Measurements from ENCODE around the gene OTOP2. TPM values are rescaled to one million over a fixed set of nuclear protein-coding genes. Genes with fewer than 3 reads are reported as not detected.
"Not testable (repeated sequence)": the region's sequence is repeated elsewhere in the genome, so short reads cannot be mapped to it uniquely, and the experiment has no call there.

OTOP2 gene
- total RNA-seq, 1 experiment from 2014 or later: not detected

DNA sequence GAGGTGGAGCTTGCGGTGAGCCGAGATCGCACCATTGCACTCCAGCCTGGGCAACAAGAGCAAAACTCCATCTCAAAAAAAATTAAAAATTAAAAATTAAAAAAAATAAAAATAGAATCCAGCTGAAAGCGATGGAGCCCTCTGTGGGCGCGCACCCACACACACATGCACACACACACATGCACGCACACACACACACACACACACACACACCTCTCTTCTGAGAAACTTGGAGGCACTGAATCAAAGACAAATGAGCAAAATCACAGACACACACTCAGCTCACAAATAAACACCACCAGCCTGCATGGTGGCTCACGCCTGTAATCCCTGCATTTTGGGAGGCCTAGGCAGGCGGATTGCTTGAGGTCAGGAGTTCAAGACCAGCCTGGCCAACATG lies 21.0 kb upstream of the OTOP2 start:
- no peak for DNase-seq (ENCODE audit: low spot score)
- POLR2A ChIA-PET (ENCODE audit: low non-redundant PET): no interaction called here
- no peak overlapping the region for H3K4me3 ChIP-seq (ENCODE audit: low read depth, low read length, poor library complexity, severe bottlenecking)
- CTCF ChIA-PET: no interaction called here
- no peaks in the 10 kb centered on the region for H3K4me1 ChIP-seq (ENCODE audit: insufficient read depth, low read length, poor library complexity, severe bottlenecking)
- H3K9me3 ChIP-seq (ENCODE audit: low read depth, low read length, poor library complexity, severe bottlenecking): no peaks in the 10 kb centered on the region
- BruUV-seq (replicated peaks): no TSS peak
- peaks cover 22% of the 10 kb centered on the region for H3K27me3 ChIP-seq (replicated peaks; ENCODE audit: insufficient read depth, low read depth, low read length, poor library complexity)
- no peaks in the 10 kb centered on the region for H3K36me3 ChIP-seq (ENCODE audit: insufficient read depth, low read length, poor library complexity, severe bottlenecking)
- TF ChIP-seq, protein P1, sequence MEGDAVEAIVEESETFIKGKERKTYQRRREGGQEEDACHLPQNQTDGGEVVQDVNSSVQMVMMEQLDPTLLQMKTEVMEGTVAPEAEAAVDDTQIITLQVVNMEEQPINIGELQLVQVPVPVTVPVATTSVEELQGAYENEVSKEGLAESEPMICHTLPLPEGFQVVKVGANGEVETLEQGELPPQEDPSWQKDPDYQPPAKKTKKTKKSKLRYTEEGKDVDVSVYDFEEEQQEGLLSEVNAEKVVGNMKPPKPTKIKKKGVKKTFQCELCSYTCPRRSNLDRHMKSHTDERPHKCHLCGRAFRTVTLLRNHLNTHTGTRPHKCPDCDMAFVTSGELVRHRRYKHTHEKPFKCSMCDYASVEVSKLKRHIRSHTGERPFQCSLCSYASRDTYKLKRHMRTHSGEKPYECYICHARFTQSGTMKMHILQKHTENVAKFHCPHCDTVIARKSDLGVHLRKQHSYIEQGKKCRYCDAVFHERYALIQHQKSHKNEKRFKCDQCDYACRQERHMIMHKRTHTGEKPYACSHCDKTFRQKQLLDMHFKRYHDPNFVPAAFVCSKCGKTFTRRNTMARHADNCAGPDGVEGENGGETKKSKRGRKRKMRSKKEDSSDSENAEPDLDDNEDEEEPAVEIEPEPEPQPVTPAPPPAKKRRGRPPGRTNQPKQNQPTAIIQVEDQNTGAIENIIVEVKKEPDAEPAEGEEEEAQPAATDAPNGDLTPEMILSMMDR (conservative IDR thresholded peaks at IDR 0.05; ENCODE audit: low read depth, low read length): no peak
- TF ChIP-seq EZH2 (IDR thresholded peaks at IDR 0.05; ENCODE audit: borderline replicate concordance, low read depth, low read length, poor library complexity, severe bottlenecking): no peak
- H3K27ac ChIP-seq (ENCODE audit: low read depth, low read length, poor library complexity, severe bottlenecking): no peak overlapping the region
- intact Hi-C loops (cut with micrococcal nuclease; ENCODE audit: unreplicated experiment): no loop called here

DNA sequence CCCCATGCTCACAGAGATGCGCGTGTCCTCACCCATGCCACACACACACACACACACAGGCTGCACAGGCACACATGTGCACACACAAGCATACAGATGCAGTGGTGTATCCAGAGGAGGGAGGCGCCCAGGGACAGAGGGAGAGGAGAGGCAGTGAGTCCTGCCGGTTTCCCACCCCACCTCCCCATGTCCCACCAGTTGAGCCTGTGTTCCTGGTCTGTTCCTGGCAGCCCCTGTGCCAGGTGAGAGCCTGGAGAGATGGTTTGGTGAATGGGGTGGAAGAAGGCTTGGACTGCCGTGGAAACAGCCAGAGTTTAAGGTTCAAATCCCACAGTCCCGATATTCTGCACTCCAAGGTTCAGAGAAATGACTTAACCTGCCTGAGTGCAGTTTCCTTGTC lies 20.4 kb upstream of the OTOP2 start:
- POLR2A ChIA-PET (ENCODE audit: low non-redundant PET): no interaction called here
- Histone ChIP-seq H3K4me3 (ENCODE audit: low read depth, low read length, poor library complexity, severe bottlenecking) (no peak overlapping the region), H3K36me3 (ENCODE audit: insufficient read depth, low read length, poor library complexity, severe bottlenecking) (no peaks in the 10 kb centered on the region), H3K9me3 (ENCODE audit: low read depth, low read length, poor library complexity, severe bottlenecking) (no peaks in the 10 kb centered on the region), H3K27me3 (replicated peaks; ENCODE audit: insufficient read depth, low read depth, low read length, poor library complexity) (peaks cover 20% of the 10 kb centered on the region), H3K27ac (ENCODE audit: low read depth, low read length, poor library complexity, severe bottlenecking) (no peak overlapping the region), H3K4me1 (ENCODE audit: insufficient read depth, low read length, poor library complexity, severe bottlenecking) (no peaks in the 10 kb centered on the region)
- BruUV-seq (replicated peaks): no TSS peak
- no peak for DNase-seq (ENCODE audit: low spot score)
- CTCF ChIA-PET: no interaction called here
- intact Hi-C loops (cut with micrococcal nuclease; ENCODE audit: unreplicated experiment): no loop called here
- TF ChIP-seq, protein P1 (conservative IDR thresholded peaks at IDR 0.05; ENCODE audit: low read depth, low read length): no peak
- no peak for TF ChIP-seq EZH2 (IDR thresholded peaks at IDR 0.05; ENCODE audit: borderline replicate concordance, low read depth, low read length, poor library complexity, severe bottlenecking)

DNA sequence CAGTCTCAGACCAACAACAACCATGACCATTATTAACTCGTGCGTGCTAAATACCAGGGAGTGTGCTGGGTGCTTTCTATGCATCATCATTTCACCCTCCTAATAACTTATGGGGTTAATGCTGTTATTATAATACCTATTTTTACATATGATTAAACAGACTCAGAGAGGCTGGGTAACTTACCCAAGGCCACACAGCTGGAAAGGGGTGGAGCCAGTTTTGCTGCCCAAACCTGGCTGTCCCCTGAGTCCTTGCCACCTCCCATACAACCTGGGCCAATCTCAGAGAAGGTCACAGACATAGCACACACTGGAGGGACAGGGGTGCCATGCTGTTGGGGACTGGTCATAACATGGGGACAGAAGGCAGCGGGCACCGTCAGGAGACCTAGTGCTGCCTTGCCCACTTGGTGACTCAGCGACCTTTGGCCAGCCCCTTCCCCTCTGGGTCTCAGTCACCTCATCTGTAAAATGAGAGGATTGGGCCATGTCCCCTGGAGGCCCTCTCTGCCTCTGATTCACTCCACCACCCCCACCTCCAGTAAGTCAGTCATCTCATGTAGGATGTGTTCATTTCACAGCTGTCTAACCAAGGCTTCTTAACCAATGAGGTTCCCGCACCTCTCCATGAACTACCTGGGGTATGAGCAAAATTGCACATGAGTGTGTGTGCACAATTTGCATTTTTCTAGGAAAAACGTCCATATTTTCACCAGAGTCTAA lies 19.2 kb upstream of the OTOP2 start:
- H3K4me3 ChIP-seq (ENCODE audit: low read depth, low read length, poor library complexity, severe bottlenecking): no peak overlapping the region
- DNase-seq (ENCODE audit: low spot score): no peak
- H3K9me3 ChIP-seq (ENCODE audit: low read depth, low read length, poor library complexity, severe bottlenecking): no peaks in the 10 kb centered on the region
- ChIA-PET CTCF (no interaction called here), POLR2A (ENCODE audit: low non-redundant PET) (no interaction called here)
- intact Hi-C loops (cut with micrococcal nuclease; ENCODE audit: unreplicated experiment): no loop called here
- H3K36me3 ChIP-seq (ENCODE audit: insufficient read depth, low read length, poor library complexity, severe bottlenecking): no peaks in the 10 kb centered on the region
- H3K27ac ChIP-seq (ENCODE audit: low read depth, low read length, poor library complexity, severe bottlenecking): no peak overlapping the region
- TF ChIP-seq, protein P1 (conservative IDR thresholded peaks at IDR 0.05; ENCODE audit: low read depth, low read length): no peak
- TF ChIP-seq EZH2 (IDR thresholded peaks at IDR 0.05; ENCODE audit: borderline replicate concordance, low read depth, low read length, poor library complexity, severe bottlenecking): no peak
- H3K4me1 ChIP-seq (ENCODE audit: insufficient read depth, low read length, poor library complexity, severe bottlenecking): no peaks in the 10 kb centered on the region
- no TSS peak for BruUV-seq (replicated peaks)
- peaks cover 18% of the 10 kb centered on the region for H3K27me3 ChIP-seq (replicated peaks; ENCODE audit: insufficient read depth, low read depth, low read length, poor library complexity)

DNA sequence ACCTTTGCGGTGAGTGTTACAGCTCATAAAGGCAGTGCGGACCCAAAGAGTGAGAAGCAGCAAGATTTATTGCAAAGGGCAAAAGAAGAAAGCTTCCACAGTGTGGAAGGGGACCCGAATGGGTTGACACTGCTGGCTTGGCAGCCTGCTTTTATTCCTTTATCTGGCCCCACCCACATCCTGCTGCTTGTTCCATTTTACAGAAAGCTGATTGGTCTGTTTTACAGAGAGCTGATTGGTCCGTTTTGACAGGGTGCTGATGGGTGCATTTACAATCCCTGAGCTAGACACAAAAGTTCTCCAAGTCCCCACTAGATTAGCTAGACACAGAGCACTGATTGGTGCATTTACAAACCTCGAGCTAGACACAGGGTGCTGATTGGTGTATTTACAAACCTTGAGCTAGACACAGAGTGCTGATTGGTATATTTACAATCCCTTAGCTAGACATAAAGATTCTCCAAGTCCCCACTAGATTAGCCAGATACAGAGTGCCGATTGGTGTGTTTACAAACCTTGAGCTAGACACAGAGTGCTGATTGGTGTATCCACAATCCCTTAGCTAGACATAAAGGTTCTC lies 17.8 kb upstream of the OTOP2 start:
- intact Hi-C loops (cut with micrococcal nuclease; ENCODE audit: unreplicated experiment); H3K9me3 ChIP-seq (ENCODE audit: low read depth, low read length, poor library complexity, severe bottlenecking); H3K4me1 ChIP-seq (ENCODE audit: insufficient read depth, low read length, poor library complexity, severe bottlenecking); H3K36me3 ChIP-seq (ENCODE audit: insufficient read depth, low read length, poor library complexity, severe bottlenecking); H3K4me3 ChIP-seq (ENCODE audit: low read depth, low read length, poor library complexity, severe bottlenecking); DNase-seq (ENCODE audit: low spot score); H3K27ac ChIP-seq (ENCODE audit: low read depth, low read length, poor library complexity, severe bottlenecking); BruUV-seq (replicated peaks): not testable (repeated sequence)
- POLR2A ChIA-PET (ENCODE audit: low non-redundant PET): interaction anchor here (0.6 to 0.7 kb wide), 2 partner anchors 56 to 134 kb away, joined by 9 to 14 read pairs; no protein-coding TSS in a partner anchor
- peaks cover 12% of the 10 kb centered on the region for H3K27me3 ChIP-seq (replicated peaks; ENCODE audit: insufficient read depth, low read depth, low read length, poor library complexity)
- CTCF ChIA-PET: interaction anchor here (0.5 to 0.7 kb wide), 2 partner anchors 51 to 271 kb away, joined by 4 to 10 read pairs; no protein-coding TSS in a partner anchor

Measured in A673 (cell line).